Activated T-cell treated with anti-CD3 and anti-CD28 coated beads, Interleukin-2, amount 50 U/mL, for 48 hours (primary cell): ENCODE data around the gene ZNF428.
"Not testable (repeated sequence)": the region's sequence is repeated elsewhere in the genome, so short reads cannot be mapped to it uniquely, and the experiment has no call there.

Source experiments
- DNase-seq, 2 experiments: peaks; one replicate each; pipeline ENCODE4 v3.0.0-alpha.2; 2020

ZNF428 gene

GRCh38 chr19:43616306-43616705 is 3.1 kb downstream of the ZNF428 start:
- no peak for DNase-seq

GRCh38 chr19:43612374-43612773 is 7.1 kb downstream of the ZNF428 start:
- DNase-seq, result no peak

DNA sequence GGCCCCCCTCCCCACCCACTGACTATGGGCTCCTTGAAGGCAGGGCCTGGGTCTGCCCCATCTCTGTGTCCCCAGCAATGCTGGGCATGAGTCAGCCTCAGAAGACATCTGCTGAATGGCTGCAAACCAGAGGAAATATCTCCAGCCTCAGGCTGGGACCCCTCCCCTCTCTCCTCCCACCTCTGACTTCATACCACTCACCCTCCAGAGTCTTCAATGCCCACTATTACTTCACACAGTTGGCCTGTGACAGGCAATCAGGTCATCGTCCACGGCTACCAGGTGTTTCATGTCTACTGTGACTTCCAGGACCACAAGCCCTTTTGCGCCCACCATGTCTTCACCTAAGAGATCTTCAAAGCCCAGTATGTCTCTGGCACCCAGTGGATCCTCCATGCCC is 7.6 kb downstream of the ZNF428 start, which contains the start of gene SRRM5:
SRRM5 (plus strand) TSS at position 301 of the 400 bp plus-strand sequence; CDS start at position 335, 34 bp downstream.
- no peak for DNase-seq

DNA sequence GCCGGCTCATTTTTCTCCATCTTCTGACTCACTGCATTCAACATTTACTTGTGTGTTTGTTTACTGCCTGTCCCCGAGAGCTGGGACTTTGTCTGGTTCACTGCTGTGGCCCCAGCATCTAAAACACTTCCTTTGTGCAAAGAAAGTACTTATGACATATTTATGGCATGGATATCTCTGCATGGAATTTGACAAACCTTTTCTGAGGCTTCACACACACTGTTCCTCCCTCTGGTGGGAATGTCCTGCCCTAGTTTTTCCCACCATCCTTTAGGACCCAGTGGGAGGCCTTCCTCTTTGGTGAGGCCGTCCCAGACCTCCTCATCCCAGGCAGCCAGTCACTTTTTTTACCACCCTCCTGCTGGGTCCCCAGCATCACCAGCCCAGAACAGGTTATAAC is 8.9 kb downstream of the ZNF428 start:
- no peak for DNase-seq

GRCh38 chr19:43609872-43610271 is 9.6 kb downstream of the ZNF428 start:
- no peak for DNase-seq

GRCh38 chr19:43607238-43608205 is 11.9 kb downstream of the ZNF428 start:
- DNase-seq, result no peak

DNA sequence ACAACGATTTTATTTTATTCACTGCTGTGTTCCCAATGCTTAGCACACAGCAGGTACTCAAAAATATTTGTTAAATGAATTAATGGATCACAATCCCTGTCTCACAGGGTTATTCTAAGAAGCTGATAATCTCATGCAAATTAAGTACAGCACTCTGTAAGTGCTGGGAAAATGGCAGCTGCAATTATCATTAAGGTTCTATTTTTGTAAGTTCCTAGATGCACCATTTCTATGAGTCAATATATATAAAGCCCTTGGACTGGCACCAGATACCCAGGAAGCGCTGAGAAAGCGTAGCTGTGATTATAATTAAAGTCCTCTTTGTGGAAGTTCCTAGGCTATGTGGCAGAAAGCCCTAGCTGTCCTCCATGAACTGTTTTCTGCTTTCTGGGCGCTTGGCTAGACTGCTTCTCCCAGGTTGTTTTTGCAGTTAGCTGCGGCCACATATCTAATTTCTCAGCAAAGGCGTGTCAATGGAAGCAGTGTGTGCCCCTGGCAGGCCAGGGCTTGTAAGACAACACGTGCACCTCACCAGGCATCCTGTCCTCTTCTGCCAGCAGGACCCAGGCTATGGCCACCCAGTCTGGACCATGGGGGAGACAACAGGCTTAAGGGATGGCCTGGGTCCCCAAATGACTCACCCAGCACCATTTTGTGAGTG is 12.7 kb downstream of the ZNF428 start:
- no peak for DNase-seq

DNA sequence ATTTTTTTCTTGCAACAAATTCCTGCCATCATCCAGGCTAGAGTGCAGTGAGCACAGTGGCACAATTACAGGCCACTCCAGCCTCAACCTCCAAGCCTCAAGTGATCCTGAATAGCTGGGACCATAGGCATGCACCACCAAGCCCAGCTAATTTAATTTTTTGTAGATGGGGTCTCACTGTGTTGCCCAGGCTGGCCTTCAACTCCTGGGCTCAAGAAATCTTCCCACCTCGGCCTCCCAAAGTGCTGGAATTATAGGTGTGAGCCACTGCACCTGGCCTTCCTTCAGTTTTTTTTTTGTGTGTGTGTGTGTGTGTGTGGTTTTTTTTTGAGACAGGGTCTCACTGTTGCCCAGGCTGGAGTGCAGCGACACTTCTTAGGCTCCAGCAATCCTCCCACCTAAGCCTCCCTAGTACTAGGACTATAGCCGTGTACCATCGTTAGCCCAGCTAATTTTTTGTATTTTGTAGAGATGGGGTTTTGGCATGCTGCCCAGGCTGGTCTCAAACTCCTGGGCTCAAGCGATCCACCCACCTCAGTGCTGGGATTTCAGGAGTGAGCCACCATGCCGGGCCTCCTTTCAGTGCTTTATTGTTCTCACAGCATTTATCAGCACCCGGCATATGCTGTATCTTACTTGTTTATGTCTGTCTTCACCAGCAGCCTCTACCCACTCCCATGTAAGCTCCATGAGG is 13.4 kb downstream of the ZNF428 start:
- no peak for DNase-seq

GRCh38 chr19:43600326-43600725 is 19.1 kb downstream of the ZNF428 start:
- DNase-seq, result not testable (repeated sequence)

DNA sequence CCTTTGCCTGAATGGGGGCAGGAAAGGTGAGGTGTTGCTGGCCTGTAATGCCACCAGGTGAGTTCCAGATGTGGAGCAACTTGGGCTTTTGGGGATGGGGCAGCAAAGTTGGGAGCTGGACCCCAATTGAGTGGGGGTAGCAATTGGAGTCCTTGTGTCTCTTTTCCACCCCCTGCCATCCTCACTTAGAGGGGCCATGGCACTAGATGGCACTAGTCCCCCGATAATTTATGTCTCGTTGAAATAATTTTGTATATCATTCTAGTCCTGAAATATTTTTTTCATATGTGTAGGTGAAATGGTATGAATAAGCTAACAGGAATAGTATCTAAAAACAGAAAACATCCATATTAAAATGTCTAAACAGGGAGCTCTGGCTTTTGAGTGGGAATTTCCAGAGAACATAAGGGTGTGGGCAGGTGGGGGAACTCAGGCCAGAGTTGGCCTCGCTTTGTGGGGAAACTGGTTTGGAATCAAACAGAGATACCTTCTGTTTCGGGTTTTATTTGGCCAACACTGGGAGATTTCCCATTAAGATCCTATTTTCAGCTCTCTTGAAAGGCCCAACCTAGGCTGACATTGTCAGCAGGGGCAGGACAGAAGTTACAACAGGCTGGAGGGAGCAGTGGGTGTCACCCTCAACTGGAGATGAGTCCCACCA is 19.7 kb downstream of the ZNF428 start:
- no peak for DNase-seq

- DNase-seq, result no peak
These were observed 20.8 kb downstream of the ZNF428 start for GRCh38 chr19:43598445-43599240.

DNA sequence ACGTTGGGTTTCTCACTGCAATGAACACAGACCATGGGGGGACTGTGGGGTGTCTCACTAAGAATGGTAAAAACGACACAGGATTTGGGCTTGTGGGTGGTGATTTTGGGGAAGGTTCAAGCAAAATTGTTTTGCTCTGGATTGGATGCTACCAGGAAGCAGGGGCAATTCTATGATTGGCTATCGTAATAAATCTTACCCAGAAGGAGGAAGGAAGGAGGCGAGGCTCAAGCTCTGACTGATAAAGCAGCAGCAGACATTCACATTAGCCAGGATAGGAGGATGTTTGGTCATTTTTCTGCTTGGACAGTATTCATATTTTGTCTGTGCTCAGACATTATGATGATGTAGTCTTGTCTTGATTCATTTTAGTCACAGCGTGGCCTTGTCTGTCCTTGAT is 21.6 kb downstream of the ZNF428 start:
- no peak for DNase-seq

DNA sequence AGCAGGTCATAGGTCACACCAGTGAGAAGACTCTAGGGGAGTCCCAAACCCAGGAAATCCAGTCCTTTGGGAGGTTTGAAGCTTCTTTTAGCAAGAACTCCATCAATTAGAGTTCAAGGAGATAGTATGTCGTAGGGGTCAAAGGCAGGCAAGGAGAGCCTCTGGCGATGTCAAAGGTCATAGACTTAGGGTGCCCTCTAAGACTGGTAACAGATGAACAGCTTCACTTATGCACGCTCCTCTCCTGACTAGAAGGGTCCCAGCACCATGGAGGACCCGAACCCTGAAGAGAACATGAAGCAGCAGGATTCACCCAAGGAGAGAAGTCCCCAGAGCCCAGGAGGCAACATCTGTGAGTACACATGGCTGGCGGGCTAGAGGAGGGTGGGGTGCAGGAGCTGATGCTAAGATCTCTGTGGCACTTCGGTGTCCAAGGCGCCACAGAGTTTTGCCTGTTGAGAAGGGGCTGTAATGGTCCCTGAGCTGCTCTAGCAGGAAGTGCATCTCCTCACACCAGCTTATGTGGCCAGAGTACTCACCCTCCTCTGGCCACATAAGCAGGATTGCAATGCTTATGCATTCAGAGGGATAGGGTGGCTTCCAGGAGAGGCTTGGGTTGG is 22.5 kb downstream of the ZNF428 start:
- DNase-seq, result peak; percentile 22 to 32

DNA sequence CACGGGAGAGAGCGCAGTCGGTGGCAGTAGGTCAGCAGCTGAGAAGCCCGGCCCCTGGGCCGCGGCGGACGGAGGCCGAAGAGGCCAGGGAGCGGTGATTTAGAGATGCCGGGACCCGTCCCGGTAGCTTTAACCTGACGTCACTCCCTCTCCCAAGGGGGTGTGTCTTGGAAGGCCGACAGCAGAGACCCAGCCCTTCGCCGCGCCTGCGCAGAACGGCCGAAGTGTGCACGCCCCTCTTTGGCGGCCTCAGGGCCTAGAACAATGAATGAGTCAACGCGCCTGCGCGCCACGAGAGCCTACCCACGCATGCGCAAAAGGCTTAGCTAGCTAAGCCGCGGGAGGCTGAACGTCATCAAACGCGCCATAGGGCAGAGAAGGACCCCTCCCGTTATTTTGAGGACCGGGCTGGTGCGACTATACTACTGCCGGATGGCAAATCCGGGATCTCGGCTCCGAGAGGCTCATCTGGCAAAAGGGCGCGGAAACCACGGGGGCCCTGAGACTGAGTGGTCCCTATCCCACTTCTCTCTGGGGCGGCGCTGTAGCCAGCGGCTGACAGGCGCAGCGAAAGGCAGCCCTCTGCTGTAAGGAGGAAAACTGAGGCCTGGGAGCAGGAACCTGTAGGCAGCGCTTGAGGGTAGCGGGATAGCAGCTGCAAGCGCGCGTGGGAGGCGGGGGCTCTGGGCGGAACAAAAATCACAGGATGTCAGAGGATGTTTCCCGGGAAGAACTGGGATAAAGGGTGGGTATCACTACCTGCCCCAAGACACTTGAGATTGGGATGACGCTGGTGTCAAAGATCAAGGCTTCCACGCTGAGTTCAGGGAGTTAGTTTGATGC is 23.2 kb downstream of the ZNF428 start, which contains the start of the genes IRGQ and ZNF576:
IRGQ (minus strand) TSS at position 136 of the 843 bp plus-strand sequence. CDS start 796 bp downstream, outside the sequence.
ZNF576 (plus strand) TSS at position 597 of the 843 bp plus-strand sequence. CDS start 514 bp downstream, outside the sequence.
- DNase-seq, result peak; percentile 100

- no peak for DNase-seq
These were observed 23.8 kb downstream of the ZNF428 start for GRCh38 chr19:43595605-43595998.

GRCh38 chr19:43594710-43595604 is 24.5 kb downstream of the ZNF428 start:
- DNase-seq, result peak; percentile 79 to 84

DNA sequence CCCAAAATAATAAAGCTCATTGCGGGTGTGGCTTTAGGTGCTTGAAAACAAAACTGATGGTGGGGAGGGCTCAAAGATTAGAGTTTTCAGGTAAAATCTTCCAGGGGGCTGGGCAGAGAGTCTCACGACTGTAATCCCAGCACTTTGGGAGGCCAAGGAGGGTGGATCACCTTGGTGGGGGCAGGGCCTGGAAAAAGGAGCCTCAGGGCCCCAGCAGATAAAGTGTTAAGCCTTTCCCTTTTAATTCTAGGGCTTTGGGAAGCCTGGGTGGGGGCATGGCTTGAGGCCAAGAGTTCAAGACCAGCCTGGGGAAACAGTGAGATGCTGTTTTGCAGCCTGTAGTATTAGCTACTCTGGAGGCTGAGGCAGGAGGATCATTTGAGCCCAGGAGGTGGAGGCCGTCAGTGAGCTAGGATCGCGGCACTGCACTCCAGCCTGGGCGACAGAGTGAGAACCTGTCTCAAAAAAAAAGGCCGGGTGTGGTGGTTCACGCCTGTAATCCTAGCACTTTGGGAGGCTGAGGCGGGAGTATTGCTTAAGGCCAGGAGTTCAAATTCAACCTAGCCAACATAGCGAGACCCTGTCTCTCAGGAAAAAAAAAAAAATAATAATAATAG is 25.2 kb downstream of the ZNF428 start:
- no peak for DNase-seq

DNA sequence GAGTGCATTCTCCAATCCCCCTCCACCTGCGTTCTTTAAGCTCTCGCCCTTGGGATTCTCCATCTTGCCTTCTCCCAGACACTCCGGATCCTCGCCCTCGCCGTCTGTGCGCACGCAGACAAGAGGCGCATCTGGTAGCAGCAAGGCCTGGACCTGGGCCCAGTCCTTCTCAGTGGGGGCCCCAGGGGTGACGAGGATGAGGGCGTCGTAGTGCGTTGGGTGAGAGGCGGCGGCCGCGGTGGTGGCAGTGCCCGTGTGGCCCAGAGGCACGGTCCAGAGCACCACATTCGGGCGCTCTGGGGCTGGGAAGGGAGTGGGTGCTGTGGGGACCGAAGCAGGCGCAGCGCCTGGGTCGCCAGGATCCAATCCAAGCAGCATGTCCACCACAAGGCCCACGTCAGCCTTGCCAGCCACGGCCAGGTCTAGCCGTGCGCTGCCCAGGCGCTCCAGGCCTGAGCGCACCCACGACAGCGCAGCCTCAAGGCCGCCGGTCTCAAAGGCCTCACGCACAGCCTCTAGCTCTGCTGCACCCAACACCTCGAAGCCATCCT is 26.6 kb downstream of the ZNF428 start:
- DNase-seq, result no peak
